HEK293T (cell line): ENCODE data around the gene RPL27.

Experiments
- ARNT ChIP-seq: fragments of 450-650 bp; IDR thresholded peaks from 2 replicates; pipeline ENCODE4 v1.6.1; 2017; ENCODE audit warnings: mild to moderate bottlenecking
- BHLHE40 ChIP-seq: fragments of 450-650 bp; IDR thresholded peaks from 2 replicates; pipeline ENCODE4 v1.6.1; 2016; ENCODE audit warnings: mild to moderate bottlenecking, moderate library complexity, borderline replicate concordance
- ELF4 ChIP-seq: fragments of 450-650 bp; IDR thresholded peaks from 2 replicates; pipeline ENCODE4 v1.6.1; 2017; ENCODE audit warnings: antibody characterized with exemption
- FOXA1 ChIP-seq: fragments of 450-650 bp; IDR thresholded peaks from 2 replicates; pipeline ENCODE4 v1.6.1; 2016; ENCODE audit warnings: mild to moderate bottlenecking
- FOXK2 ChIP-seq: fragments of 450-650 bp; IDR thresholded peaks from 2 replicates; pipeline ENCODE4 v1.6.1; 2016; ENCODE audit warnings: mild to moderate bottlenecking
- FOXM1 ChIP-seq: fragments of 450-650 bp; IDR thresholded peaks from 2 replicates; pipeline ENCODE4 v1.6.1; 2017; ENCODE audit warnings: mild to moderate bottlenecking, borderline replicate concordance
- HDGF ChIP-seq: fragments of 450-650 bp; IDR thresholded peaks from 2 replicates; pipeline ENCODE4 v1.6.1; 2017; ENCODE audit warnings: antibody characterized with exemption, borderline replicate concordance
- LEF1 ChIP-seq: fragments of 450-650 bp; IDR thresholded peaks from 2 replicates; pipeline ENCODE4 v1.6.1; 2017; ENCODE audit warnings: mild to moderate bottlenecking, borderline replicate concordance
- NFRKB ChIP-seq: fragments of 450-650 bp; IDR thresholded peaks from 2 replicates; pipeline ENCODE4 v1.6.1; 2016; ENCODE audit warnings: mild to moderate bottlenecking, moderate library complexity
- SP1 ChIP-seq: fragments of 450-650 bp; IDR thresholded peaks from 2 replicates; pipeline ENCODE4 v1.6.1; 2017
- SUZ12 ChIP-seq: fragments of 450-650 bp; IDR thresholded peaks from 2 replicates; pipeline ENCODE4 v1.6.1; 2016; ENCODE audit warnings: mild to moderate bottlenecking
- TARDBP ChIP-seq: fragments of 450-650 bp; IDR thresholded peaks from 2 replicates; pipeline ENCODE4 v1.6.1; 2016
- ZNF384 ChIP-seq: fragments of 450-650 bp; IDR thresholded peaks from 2 replicates; pipeline ENCODE4 v1.6.1; 2016
- TF ChIP-seq, protein P1 (sequence below): fragments of 450-650 bp; IDR thresholded peaks from 2 replicates; pipeline ENCODE4 v1.6.1; 2016

DNA sequence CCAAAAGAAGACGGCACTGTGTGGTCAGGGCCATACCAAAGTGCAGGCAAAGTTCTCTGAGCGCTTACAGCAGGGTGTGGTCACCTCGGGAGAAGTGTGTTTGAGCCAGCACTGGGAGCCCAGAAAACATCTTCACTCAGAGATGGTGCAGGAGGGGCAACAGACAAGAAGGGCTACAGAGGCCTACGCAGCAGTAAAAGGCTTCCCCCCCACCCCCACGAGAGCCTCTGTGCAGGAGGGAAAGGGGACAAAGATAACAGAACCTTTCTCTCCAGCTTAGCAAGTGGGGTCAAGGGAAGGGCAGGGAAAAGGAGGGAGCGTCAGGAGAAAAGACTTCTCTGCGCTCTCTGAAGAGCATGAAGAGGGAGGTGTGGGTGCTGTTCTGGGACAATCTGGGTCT lies 21.2 kb downstream of the RPL27 start:
- TF ChIP-seq NFRKB (no peak), FOXM1 (no peak), ELF4 (no peak), FOXA1 (no peak), BHLHE40 (no peak), SP1 (no peak), ARNT (no peak), FOXK2 (no peak), ZNF384 (no peak), TARDBP (no peak), HDGF (no peak), SUZ12 (no peak), LEF1 (no peak)
- TF ChIP-seq, protein P1, sequence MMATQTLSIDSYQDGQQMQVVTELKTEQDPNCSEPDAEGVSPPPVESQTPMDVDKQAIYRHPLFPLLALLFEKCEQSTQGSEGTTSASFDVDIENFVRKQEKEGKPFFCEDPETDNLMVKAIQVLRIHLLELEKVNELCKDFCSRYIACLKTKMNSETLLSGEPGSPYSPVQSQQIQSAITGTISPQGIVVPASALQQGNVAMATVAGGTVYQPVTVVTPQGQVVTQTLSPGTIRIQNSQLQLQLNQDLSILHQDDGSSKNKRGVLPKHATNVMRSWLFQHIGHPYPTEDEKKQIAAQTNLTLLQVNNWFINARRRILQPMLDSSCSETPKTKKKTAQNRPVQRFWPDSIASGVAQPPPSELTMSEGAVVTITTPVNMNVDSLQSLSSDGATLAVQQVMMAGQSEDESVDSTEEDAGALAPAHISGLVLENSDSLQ: no peak
